Measurements from ENCODE around the gene BEST2. TPM values are rescaled to one million over a fixed set of nuclear protein-coding genes. Genes with fewer than 3 reads are reported as not detected.

BEST2 gene
- total and polyA plus RNA-seq, 4 experiments from 2014 or later = not detected

DNA sequence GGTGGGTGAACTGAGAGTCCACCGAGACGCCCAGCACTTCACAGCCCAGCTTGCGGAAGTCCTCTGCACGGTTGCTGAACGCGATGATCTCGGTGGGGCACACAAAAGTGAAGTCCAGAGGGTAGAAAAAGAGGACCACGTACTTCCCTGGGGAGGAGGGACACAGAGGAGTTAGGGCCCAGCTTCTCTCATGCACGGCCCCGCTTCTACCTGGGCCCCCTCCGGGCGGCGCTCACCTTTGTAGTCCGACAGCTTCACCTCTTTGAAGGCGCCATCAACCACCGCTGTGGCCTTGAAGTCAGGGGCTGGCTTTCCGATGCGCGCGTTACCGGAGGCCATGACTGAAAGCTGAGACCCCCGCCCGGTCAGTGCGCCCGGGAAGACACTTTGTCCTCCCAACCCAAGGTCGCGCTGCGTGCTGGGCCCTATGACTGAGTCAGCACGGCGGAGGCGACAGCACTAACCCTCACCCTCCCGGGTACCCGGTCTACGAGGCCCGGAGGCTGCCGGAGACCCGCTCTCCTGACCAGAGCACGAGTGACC, 49.4 kb downstream of the BEST2 start:
- Histone ChIP-seq H3K4me3 (ENCODE audit: low read length in 2 of 2) (peak overlapping the region; percentile 65 to 78), H3K27ac (ENCODE audit: low read depth, low read length) (peak overlapping the region; percentile 67), H3K36me3 (ENCODE audit: insufficient read depth, low read length) (peaks cover 14% of the 10 kb centered on the region), H3K9me3 (ENCODE audit: control insufficient read depth in 1 of 2, low read length in 2 of 2) (no peaks in the 10 kb centered on the region), H3K27me3 (ENCODE audit: insufficient read depth, low read length) (no peaks in the 10 kb centered on the region), H3K4me1 (ENCODE audit: insufficient read depth, low read length) (peaks cover 32% of the 10 kb centered on the region)
- Mint-ChIP-seq H3K9me3 (no peaks in the 10 kb centered on the region), H3K4me3 (peak overlapping the region; percentile 85 to 92 (median 90)), H3K27me3 (no peaks in the 10 kb centered on the region), H3K4me1 (peaks cover 19 to 39% (median 30%) of the 10 kb centered on the region in 4 donors), H3K36me3 (peaks cover 4 to 22% of the 10 kb centered on the region in 2 donors), H3K27ac (peak overlapping the region; percentile 67 to 90 (median 81))
- DNase-seq = peak in 1 of 5 donors; percentile 27
- ChIA-PET CTCF (ENCODE audit: partially characterized antibody) (interaction anchor here (1.4 to 17.4 kb wide), 3 partner anchors 30 to 58 kb away, joined by 3 to 906 read pairs (median 15); partner anchors contain the start of gene HOOK2), POLR2A (ENCODE audit: partially characterized antibody) (interaction anchor here (0.6 to 20.0 kb wide), 8 partner anchors 8 to 120 kb away, joined by 3 to 1162 read pairs (median 6); partner anchors contain the start of genes DHPS, GCDH, GET3 and HOOK2)
- intact Hi-C loops (cut with micrococcal nuclease) = no loop called here

DNA sequence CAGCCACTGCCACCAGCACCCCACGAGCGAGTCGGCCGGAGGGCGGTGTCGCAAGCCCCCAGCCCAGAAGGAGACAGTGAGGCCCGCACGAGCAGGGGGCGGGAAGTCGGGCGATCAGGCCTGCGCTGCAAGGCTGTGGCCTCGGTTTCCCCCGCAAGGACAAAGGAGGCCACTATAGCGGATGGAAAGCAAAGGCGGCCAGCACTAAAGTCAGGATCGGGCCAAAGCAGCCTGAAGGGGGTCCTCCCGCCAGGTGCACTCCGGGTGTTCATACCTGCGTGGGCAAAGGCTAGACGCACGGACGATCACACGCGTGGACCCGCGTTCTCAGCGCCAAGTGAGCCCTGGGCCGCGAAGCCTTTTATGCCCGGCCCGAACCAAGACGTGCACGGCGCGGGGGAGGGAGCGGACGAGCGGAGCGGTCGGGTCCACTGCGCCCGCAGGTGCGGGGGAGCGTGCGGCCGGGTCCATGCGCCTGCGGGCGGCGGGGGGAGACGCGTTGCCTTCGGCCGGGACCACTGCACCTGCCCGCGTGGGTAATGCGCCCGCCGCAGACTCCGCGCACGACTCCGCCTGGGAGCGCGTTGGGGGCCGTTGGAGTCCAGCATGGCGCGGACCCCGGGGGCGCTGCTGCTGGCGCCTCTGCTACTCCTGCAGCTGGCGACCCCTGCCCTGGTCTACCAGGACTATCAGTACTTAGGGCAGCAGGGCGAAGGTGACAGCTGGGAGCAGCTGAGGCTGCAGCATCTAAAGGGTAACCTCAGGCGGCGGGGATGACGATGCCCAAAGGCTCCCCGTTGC, 50.1 kb downstream of the BEST2 start, which contains the start of the genes PRDX2 and THSD8:
PRDX2 (minus strand) TSS at position 335 of the 801 bp plus-strand sequence. CDS start 539 bp downstream, outside the sequence.
THSD8 (plus strand) TSS at position 604 of the 801 bp plus-strand sequence; CDS start at position 607, 3 bp downstream.
- Mint-ChIP-seq H3K9me3 (no peaks in the 10 kb centered on the region), H3K27ac (peak within 1 kb of the TSS; percentile 67 to 91 (median 81)), H3K36me3 (peaks cover under 1 to 19% of the 10 kb centered on the region in 2 donors), H3K27me3 (no peaks in the 10 kb centered on the region), H3K4me1 (peaks cover 17 to 39% (median 30%) of the 10 kb centered on the region in 4 donors), H3K4me3 (peak within 1 kb of the TSS; percentile 85 to 92 (median 90))
- no peaks in the 10 kb centered on the region for H3K9me3 ChIP-seq (ENCODE audit: control insufficient read depth in 1 of 2, low read length in 2 of 2)
- H3K27me3 ChIP-seq (ENCODE audit: insufficient read depth, low read length) = no peaks in the 10 kb centered on the region
- H3K36me3 ChIP-seq (ENCODE audit: insufficient read depth, low read length) = peaks cover 14% of the 10 kb centered on the region
- H3K4me1 ChIP-seq (ENCODE audit: insufficient read depth, low read length) = peaks cover 30% of the 10 kb centered on the region
- peak within 1 kb of the TSS; percentile 65 to 78 for H3K4me3 ChIP-seq (ENCODE audit: low read length in 2 of 2)
- POLR2A ChIA-PET (ENCODE audit: partially characterized antibody) = interaction anchor here (0.6 to 20.0 kb wide), 9 partner anchors 9 to 121 kb away, joined by 3 to 1162 read pairs (median 4); partner anchors contain the start of genes DHPS, GCDH, GET3 and HOOK2
- H3K27ac ChIP-seq (ENCODE audit: low read depth, low read length) = peak within 1 kb of the TSS; percentile 67
- DNase-seq = peak; percentile 57 to 77 (median 72)
- intact Hi-C loops (cut with micrococcal nuclease) = no loop called here
- CTCF ChIA-PET (ENCODE audit: partially characterized antibody) = interaction anchor here (0.8 to 17.4 kb wide), 8 partner anchors 9 to 124 kb away, joined by 3 to 906 read pairs (median 6); partner anchors contain the start of gene HOOK2

- peak overlapping the region; percentile 48 to 91 (median 78) for H3K27ac Mint-ChIP-seq
- CTCF ChIA-PET (ENCODE audit: partially characterized antibody) = interaction anchor here (0.8 to 17.4 kb wide), 7 partner anchors 10 to 125 kb away, joined by 3 to 906 read pairs (median 6); partner anchors contain the start of gene HOOK2
- H3K36me3 ChIP-seq (ENCODE audit: insufficient read depth, low read length) = peaks cover 11% of the 10 kb centered on the region
- H3K27me3 Mint-ChIP-seq = no peaks in the 10 kb centered on the region
- intact Hi-C loops (cut with micrococcal nuclease) = no loop called here
- peak overlapping the region; percentile 57 to 65 for H3K4me3 ChIP-seq (ENCODE audit: low read length in 2 of 2)
- H3K4me1 Mint-ChIP-seq = peaks cover 19 to 47% (median 33%) of the 10 kb centered on the region in 4 donors
- no peaks in the 10 kb centered on the region for H3K9me3 ChIP-seq (ENCODE audit: control insufficient read depth in 1 of 2, low read length in 2 of 2)
- H3K36me3 Mint-ChIP-seq = peaks cover 0 to 19% of the 10 kb centered on the region in 2 donors
- POLR2A ChIA-PET (ENCODE audit: partially characterized antibody) = interaction anchor here (1.6 to 20.0 kb wide), 6 partner anchors 10 to 121 kb away, joined by 3 to 1162 read pairs (median 8); partner anchors contain the start of genes DHPS, GET3, HOOK2 and JUNB
- no peaks in the 10 kb centered on the region for H3K9me3 Mint-ChIP-seq
- H3K4me3 Mint-ChIP-seq = peak overlapping the region; percentile 77 to 92 (median 90)
- peaks cover 37% of the 10 kb centered on the region for H3K4me1 ChIP-seq (ENCODE audit: insufficient read depth, low read length)
- peak overlapping the region; percentile 67 for H3K27ac ChIP-seq (ENCODE audit: low read depth, low read length)
- no peaks in the 10 kb centered on the region for H3K27me3 ChIP-seq (ENCODE audit: insufficient read depth, low read length)
- DNase-seq = no peak
Observed at GRCh38 chr19:12802267-12803106, 50.9 kb downstream of the BEST2 start.

GRCh38 chr19:12804051-12804450, 52.5 kb downstream of the BEST2 start:
- Histone ChIP-seq H3K27ac (ENCODE audit: low read depth, low read length) (no peak overlapping the region), H3K4me1 (ENCODE audit: insufficient read depth, low read length) (peaks cover 37% of the 10 kb centered on the region), H3K4me3 (ENCODE audit: low read length in 2 of 2) (no peak overlapping the region), H3K27me3 (ENCODE audit: insufficient read depth, low read length) (no peaks in the 10 kb centered on the region), H3K9me3 (ENCODE audit: control insufficient read depth in 1 of 2, low read length in 2 of 2) (no peaks in the 10 kb centered on the region), H3K36me3 (ENCODE audit: insufficient read depth, low read length) (peaks cover 11% of the 10 kb centered on the region)
- no peak for DNase-seq
- intact Hi-C loops (cut with micrococcal nuclease) = no loop called here
- Mint-ChIP-seq H3K9me3 (no peaks in the 10 kb centered on the region), H3K4me1 (peaks cover 20 to 52% (median 35%) of the 10 kb centered on the region in 4 donors), H3K27me3 (no peaks in the 10 kb centered on the region), H3K4me3 (no peak overlapping the region), H3K36me3 (peaks cover 0 to 19% of the 10 kb centered on the region in 2 donors), H3K27ac (no peak overlapping the region)
- ChIA-PET POLR2A (ENCODE audit: partially characterized antibody) (interaction anchor here (5.6 to 20.0 kb wide), 2 partner anchors 11 to 28 kb away, joined by 68 to 1162 read pairs; partner anchors contain the start of genes HOOK2 and JUNB), CTCF (ENCODE audit: partially characterized antibody) (interaction anchor here (17.4 kb wide), 1 partner anchor 33 kb away, joined by 906 read pairs; the partner anchor contains the start of gene HOOK2)

GRCh38 chr19:12806242-12807081, 54.9 kb downstream of the BEST2 start, which contains the start of gene RNASEH2A:
Gene RNASEH2A (plus strand): TSS chr19:12806584. CDS start chr19:12806674, 90 bp downstream.
- Histone ChIP-seq H3K4me3 (ENCODE audit: low read length in 2 of 2) (peak within 1 kb of the TSS; percentile 53 to 84), H3K9me3 (ENCODE audit: control insufficient read depth in 1 of 2, low read length in 2 of 2) (no peaks in the 10 kb centered on the region), H3K27ac (ENCODE audit: low read depth, low read length) (peak within 1 kb of the TSS; percentile 63), H3K4me1 (ENCODE audit: insufficient read depth, low read length) (peaks cover 24% of the 10 kb centered on the region), H3K36me3 (ENCODE audit: insufficient read depth, low read length) (no peaks in the 10 kb centered on the region), H3K27me3 (ENCODE audit: insufficient read depth, low read length) (no peaks in the 10 kb centered on the region)
- ChIA-PET CTCF (ENCODE audit: partially characterized antibody) (interaction anchor here (0.6 to 17.4 kb wide), 5 partner anchors 10 to 84 kb away, joined by 3 to 906 read pairs (median 8); partner anchors contain the start of genes GCDH and HOOK2), POLR2A (ENCODE audit: partially characterized antibody) (interaction anchor here (0.8 to 1.8 kb wide), 11 partner anchors 9 to 1425 kb away, joined by 3 to 26 read pairs (median 4); partner anchors contain the start of genes FBXW9, HOOK2, JUNB and TNPO2)
- Mint-ChIP-seq H3K27ac (peak within 1 kb of the TSS; percentile 75 to 94 (median 89)), H3K27me3 (no peaks in the 10 kb centered on the region), H3K4me1 (peaks cover 15 to 33% (median 22%) of the 10 kb centered on the region in 4 donors), H3K9me3 (no peaks in the 10 kb centered on the region), H3K36me3 (peaks cover 0 to 8% of the 10 kb centered on the region in 2 donors), H3K4me3 (peak within 1 kb of the TSS; percentile 75 to 98 (median 90))
- DNase-seq = peak; percentile 82 to 86 (median 84)
- intact Hi-C loops (cut with micrococcal nuclease) = no loop called here
